AG04450 (cell line): ENCODE data around the gene CRACR2B. TPM values are rescaled to one million over a fixed set of nuclear protein-coding genes. Genes with fewer than 3 reads are reported as not detected.
A peak's percentile ranks its signal among the peaks of the same experiment; 100 is the strongest.

Experiments used
- CTCF ChIA-PET: fragments of 300-600, 350-600 bp; formaldehyde crosslinking; extraction: SDS; loops from one replicate; lab custom pipeline; 2022; ENCODE audit warnings: antibody characterized with exemption, inconsistent platforms; lab: Charles Lee
- POLR2A ChIA-PET: fragments of 350-600 bp; formaldehyde crosslinking; extraction: SDS; loops from one replicate; lab custom pipeline; 2021; ENCODE audit warnings: antibody characterized with exemption, inconsistent platforms; lab: Yijun Ruan, JAX
- DNase-seq: peaks from one replicate; pipeline ENCODE4 v3.0.0-alpha.2; 2011; ENCODE audit warnings: low read depth, low spot score
- H3K27ac ChIP-seq: one replicate; pipeline ENCODE4 v1.5.1; 2012; ENCODE audit warnings: low read depth, low read length, control low read depth
- H3K27me3 ChIP-seq: one replicate; pipeline ENCODE4 v1.6.0; 2012; ENCODE audit warnings: low read length; ENCODE audit not compliant: control insufficient read depth, insufficient read depth
- H3K4me3 ChIP-seq: 2 replicates; pipeline ENCODE4 v1.5.1; 2011; ENCODE audit warnings: mild to moderate bottlenecking, low read depth, low read length, control low read depth
- H3K9me3 ChIP-seq: 2 replicates; pipeline ENCODE4 v1.5.1; 2012; ENCODE audit warnings: low read length; ENCODE audit not compliant: control insufficient read depth, insufficient read depth
- CTCF ChIP-seq: IDR thresholded peaks from 2 replicates; pipeline ENCODE4 v1.5.1; 2011; ENCODE audit warnings: low read depth, low read length, control low read depth, inconsistent platforms
- polyA plus RNA-seq: library from polyadenylated mRNA; depleted of rRNA; stranded (reverse); fragments of >200 nt; gene quantifications from 2 replicates; pipeline ENCODE4 v1.2.3, GENCODE V29; 2011

CRACR2B gene
- polyA plus RNA-seq, 1 experiment: 0.26 TPM

- no peak for DNase-seq
- Histone ChIP-seq H3K27ac (no peak overlapping the region), H3K27me3 (no peaks in the 10 kb centered on the region), H3K9me3 (no peaks in the 10 kb centered on the region; the same call in 1 of the 2 replicates), H3K4me3 (peak overlapping the region; percentile 78)
- ChIA-PET CTCF (no interaction called here), POLR2A (interaction anchor here (1.0 kb wide), 1 partner anchor 12 kb away, joined by 3 read pairs; the partner anchor contains the start of gene RPLP2)
- no peak for TF ChIP-seq CTCF
These were observed 6.0 kb upstream of the CRACR2B start for GRCh38 chr11:821512-822371.

GRCh38 chr11:823441-824291 is 4.1 kb upstream of the CRACR2B start:
- Histone ChIP-seq H3K4me3 (no peak overlapping the region), H3K27ac (no peak overlapping the region), H3K9me3 (no peaks in the 10 kb centered on the region; the same call in 1 of the 2 replicates), H3K27me3 (no peaks in the 10 kb centered on the region)
- ChIA-PET POLR2A (interaction anchor here (0.8 kb wide), 1 partner anchor 11 kb away, joined by 3 read pairs; no protein-coding TSS in a partner anchor), CTCF (no interaction called here)
- no peak for TF ChIP-seq CTCF
- no peak for DNase-seq

GRCh38 chr11:824292-824880 is 3.3 kb upstream of the CRACR2B start:
- no peak overlapping the region for H3K27ac ChIP-seq
- H3K4me3 ChIP-seq: no peak overlapping the region
- ChIA-PET POLR2A (no interaction called here), CTCF (no interaction called here)
- no peak for DNase-seq
- no peaks in the 10 kb centered on the region; the same call in 1 of the 2 replicates for H3K9me3 ChIP-seq
- TF ChIP-seq CTCF: no peak
- no peaks in the 10 kb centered on the region for H3K27me3 ChIP-seq

- H3K27ac ChIP-seq: no peak overlapping the region
- H3K4me3 ChIP-seq: no peak overlapping the region
- H3K9me3 ChIP-seq: no peaks in the 10 kb centered on the region; the same call in 1 of the 2 replicates
- ChIA-PET POLR2A (no interaction called here), CTCF (no interaction called here)
- no peak for DNase-seq
- TF ChIP-seq CTCF: no peak
- H3K27me3 ChIP-seq: no peaks in the 10 kb centered on the region
These were observed 2.8 kb upstream of the CRACR2B start for GRCh38 chr11:824942-825341.
